HFF-Myc (cell line): ENCODE results near the gene ELSPBP1.

ENCODE experiments used
- DNase-seq: peaks from one replicate; pipeline ENCODE4 v3.0.0-alpha.2; 2011; ENCODE audit warnings: low read depth; ENCODE audit errors: extremely low read depth
- H3K4me3 ChIP-seq: replicated peaks from 2 replicates; pipeline ENCODE4 v1.5.1; 2011; ENCODE audit warnings: low read depth, mild to moderate bottlenecking, control low read depth, low read length
- CTCF ChIP-seq: IDR thresholded peaks from 2 replicates; pipeline ENCODE4 v1.5.1; 2012; ENCODE audit warnings: mild to moderate bottlenecking, low read depth, low read length, control low read depth; ENCODE audit errors: missing control alignments

Gene ELSPBP1

GRCh38 chr19:47998800-47999199, 4.4 kb downstream of the ELSPBP1 start:
- H3K4me3 ChIP-seq, result no peak overlapping the region
- no peak for DNase-seq
- no peak for TF ChIP-seq CTCF

GRCh38 chr19:48000846-48001245, 6.4 kb downstream of the ELSPBP1 start:
- DNase-seq, result no peak
- no peak overlapping the region for H3K4me3 ChIP-seq
- TF ChIP-seq CTCF, result no peak

DNA sequence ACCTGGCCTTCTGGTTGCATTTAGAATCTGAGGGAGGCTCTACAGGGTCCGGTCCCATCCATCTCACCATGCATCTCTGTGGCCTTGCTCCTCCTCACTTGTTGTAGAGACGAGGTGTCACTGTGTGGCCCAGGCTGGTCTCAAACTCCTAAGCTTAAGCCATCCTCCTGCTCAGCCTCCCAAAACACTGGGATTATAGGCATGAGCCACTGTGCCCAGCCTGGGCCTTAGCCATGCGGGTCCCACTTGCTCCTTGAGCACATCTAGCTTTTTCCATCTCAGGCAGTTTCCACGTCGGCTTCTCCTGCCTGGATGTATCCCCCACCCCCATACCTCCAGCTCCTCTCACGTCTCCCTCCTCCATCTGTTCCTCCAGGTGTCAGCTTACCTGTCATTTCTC, 9.8 kb downstream of the ELSPBP1 start:
- no peak for DNase-seq
- no peak for TF ChIP-seq CTCF

GRCh38 chr19:48006762-48007161, 12.3 kb downstream of the ELSPBP1 start:
- DNase-seq, result no peak
- TF ChIP-seq CTCF, result peak; percentile 24

More for the DNA sequence above, 9.8 kb downstream of the ELSPBP1 start:
- H3K4me3 ChIP-seq, result no peak overlapping the region

DNA sequence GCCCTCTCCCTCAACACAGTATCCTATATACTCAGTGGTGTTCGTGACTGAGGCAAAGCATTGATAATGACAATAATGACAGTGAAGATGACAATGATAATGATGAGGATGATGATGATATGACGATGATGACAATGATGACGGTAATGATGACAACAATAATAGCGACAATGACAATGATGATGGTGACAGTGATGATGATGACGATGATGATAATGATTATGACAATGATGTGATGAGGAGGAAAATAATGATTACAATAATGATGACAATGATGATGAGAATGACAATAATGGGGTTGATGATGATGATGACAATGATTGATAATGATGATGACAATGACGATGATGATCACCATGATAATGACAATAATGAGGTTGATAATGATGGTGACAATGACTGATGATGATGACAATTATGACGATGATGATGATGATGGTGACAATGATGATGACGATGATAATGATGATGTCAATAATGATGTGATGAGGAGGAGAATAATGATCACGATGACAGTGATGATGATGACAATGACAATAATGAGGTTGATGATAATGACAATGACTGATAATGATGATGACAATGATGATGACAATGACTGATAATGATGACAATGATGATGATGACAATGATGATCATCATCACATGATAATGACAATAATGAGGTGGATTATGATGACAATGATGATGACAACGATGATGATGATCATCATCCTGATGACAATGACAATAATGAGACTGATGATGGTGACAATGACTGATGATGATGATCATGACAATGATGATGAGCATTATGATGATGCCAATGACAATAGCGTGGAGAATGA, 16.7 kb downstream of the ELSPBP1 start:
- H3K4me3 ChIP-seq, result no peak overlapping the region
- TF ChIP-seq CTCF, result no peak
- DNase-seq, result no peak

More at GRCh38 chr19:48006762-48007161, 12.3 kb downstream of the ELSPBP1 start:
- no peak overlapping the region for H3K4me3 ChIP-seq

GRCh38 chr19:48020686-48021085, 26.3 kb downstream of the ELSPBP1 start:
- DNase-seq, result no peak
- no peak for TF ChIP-seq CTCF
- H3K4me3 ChIP-seq, result no peak overlapping the region
